Activated CD4-positive, alpha-beta T cell treated with anti-CD3 and anti-CD28 coated beads, Interleukin-2, amount 50 U/mL, for 16 hours (primary cell): ENCODE results near the gene CRTC1.

Experiments used
- DNase-seq: peaks from one replicate; pipeline ENCODE4 v3.0.0-alpha.2; 2020

The CRTC1 gene

DNA sequence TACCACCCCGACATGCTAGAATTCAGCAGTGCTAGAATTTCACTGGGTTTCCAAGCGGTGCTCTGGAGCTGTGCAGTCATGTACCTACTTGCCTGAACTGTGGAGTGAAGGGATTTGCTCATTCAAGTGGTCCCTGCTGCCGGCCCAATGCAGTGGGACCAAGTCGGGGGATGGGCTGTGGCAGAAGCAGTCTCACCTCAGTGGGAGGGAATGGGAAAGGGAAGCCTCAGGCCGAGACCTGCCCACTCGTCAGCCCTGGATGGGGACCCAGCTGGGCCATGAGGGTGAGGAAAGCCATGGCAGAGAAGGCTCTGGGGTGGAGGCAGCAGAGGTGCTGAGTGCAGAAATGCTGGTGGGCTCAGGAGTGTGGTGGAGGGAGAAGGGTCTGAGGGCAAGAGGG lies 31.7 kb upstream of the CRTC1 start:
- DNase-seq: no peak

DNA sequence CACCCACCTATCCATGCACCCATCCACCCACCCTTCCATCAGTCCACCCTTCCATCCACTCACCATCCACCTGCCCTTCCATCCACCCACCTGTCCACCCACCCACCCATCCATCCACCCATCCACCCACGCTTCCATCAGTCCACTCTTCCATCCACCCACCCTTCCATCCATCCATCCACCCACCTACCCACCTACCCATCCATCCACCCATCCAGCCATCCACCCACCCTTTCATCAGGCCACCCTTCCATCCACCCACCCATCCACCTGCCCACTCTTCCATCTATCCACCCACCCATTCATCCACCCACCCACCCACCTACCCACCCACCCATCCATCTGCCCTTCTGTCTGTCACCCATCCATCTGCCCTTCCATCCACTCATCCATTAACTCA lies 29.6 kb upstream of the CRTC1 start:
- no peak for DNase-seq

DNA sequence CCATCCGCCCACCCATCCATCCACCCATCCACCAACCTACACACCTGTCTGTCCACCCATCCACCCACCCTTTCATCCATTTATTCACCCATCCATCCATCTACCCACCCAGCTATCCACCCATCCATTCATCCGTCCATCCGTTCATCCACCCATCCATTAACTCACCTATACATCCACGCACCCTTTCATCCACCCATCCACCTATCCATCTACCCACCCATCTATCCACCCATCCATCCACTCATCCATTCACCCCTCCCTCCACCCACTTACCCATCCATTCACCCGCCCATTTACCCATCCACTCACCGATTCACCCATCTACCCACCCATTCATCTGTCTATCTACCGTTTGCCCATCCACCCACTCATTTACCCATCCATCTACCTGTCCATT lies 29.0 kb upstream of the CRTC1 start:
- no peak for DNase-seq

DNA sequence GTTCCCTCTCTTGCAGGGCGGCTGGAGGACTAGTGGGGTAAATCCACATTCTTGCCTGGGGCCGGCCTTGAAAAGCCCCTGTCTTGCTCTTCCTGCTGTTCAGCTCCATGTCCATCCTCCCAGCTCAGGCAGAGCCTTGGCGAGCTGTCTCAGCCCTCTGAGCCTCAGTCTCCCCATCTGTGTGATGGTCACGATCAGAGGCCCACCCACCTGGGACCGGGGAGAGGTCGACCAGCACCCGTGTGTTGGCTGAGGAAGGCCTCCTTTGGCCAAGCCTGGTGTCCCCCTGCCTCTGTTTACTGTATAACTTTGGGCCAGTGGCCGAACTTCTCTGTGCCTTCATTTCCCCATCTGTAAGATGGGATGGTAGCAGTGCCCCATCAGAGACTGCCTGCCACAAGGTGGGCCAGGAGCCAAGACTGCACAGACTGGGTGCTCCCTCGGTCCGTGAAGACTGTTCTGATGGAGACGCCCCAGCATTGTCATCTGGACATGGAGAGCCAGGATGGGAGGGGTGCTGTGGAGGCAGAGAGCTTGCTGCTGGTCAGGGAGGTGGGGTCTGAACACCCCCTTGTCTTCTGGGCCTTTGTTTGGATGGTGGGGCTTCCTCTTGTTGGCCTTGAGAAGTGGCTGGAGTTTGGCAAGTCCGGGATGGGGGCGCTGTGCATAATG lies 28.2 kb upstream of the CRTC1 start:
- no peak for DNase-seq

DNA sequence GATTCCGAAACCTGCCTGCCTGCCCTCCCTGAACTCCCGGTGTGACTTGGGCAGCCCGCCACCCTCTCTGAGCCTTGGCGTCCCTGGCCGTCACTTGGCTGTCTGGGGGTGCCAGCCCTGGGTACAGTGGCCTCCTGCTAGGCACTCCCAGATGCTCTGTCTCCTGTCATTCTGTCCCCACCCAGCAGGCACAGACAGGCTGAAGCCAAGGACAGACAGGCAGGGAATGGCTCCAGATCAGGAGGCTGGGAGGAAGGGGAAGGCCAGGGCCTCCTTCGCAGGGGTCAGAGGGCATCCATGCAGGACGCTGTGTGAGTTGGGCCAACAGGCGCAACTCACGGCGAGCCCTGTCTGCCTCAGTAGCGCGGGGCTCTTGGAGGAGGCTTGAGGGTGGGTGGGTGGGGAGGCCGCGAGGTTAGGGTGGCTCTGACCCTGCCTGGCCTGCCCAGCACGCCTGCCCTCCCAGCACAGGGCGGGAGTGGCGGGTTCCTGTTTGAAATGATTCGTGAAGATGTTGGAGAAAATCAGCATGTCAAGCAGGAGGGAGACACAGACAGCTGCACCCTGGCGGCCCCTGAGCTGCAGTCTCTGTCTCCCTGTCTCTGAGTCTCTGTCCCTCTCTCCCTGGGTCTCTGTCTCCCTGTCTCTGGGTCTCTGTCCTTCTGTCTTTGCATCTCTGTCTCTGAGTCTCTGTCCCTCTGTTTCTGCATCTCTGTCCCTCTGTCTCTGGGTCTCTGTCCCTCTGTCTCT lies 27.0 kb upstream of the CRTC1 start:
- no peak for DNase-seq

DNA sequence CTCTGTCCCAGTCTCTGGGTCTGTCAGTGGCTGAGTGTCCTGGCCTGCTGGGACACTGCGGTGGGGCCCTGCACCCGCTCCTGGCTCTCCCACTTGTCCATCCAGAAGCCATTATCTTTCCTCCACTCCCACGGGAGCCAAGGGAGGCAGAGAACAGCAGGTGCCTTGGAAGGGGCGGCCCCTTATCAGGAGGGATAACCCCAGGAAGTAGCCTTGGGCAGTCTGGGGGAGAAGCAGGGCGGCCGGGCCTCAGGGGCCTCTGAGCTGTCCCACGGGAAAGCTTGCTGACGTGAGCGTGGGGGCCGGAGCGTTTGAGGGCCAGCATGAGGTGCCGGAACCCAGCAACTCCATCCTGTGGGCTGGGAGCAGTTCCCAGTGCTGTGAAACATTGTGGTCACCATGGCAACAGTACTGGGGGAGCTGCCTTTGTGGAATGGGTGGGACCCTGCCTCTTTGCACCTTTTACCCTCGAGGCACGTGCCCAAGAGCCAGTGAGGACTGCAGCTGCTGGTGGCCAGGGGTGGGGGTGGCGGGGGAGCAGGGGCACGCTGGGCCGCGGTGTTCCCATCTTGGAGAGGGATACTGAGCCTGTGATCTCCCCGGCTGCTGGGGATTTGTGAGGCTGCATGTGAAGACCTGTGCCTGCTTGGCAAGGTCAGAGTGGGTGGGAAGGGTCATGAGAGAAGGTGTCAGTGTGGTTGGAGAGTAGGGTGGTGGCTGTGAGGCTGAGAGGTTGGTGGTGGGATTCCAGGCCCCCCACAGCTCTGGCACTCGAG lies 25.7 kb upstream of the CRTC1 start:
- no peak for DNase-seq

DNA sequence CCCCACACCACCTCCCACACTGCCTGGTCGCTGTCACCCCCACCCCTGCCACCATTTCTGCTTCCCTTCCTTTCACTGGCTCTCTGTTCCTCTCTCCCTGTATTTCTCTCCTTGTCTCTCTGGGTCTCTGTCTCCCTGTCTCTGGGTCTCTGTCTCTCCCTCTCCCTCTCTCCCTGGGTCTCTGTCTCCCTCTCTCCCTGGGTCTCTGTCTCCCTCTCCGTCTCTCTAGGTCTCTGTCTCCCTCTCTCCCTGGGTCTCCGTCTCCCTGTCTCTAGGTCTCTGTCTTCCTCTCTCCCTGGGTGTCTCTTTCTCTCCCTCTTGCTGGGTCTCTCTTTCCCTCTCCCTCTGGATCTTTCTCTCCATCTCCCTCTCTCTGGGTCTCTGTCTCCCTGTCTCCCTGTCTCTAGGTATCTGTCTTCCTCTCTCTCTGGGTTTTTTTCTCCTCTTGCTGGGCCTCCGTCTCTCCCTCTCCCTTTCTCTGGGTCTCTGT lies 25.1 kb upstream of the CRTC1 start:
- DNase-seq: no peak

DNA sequence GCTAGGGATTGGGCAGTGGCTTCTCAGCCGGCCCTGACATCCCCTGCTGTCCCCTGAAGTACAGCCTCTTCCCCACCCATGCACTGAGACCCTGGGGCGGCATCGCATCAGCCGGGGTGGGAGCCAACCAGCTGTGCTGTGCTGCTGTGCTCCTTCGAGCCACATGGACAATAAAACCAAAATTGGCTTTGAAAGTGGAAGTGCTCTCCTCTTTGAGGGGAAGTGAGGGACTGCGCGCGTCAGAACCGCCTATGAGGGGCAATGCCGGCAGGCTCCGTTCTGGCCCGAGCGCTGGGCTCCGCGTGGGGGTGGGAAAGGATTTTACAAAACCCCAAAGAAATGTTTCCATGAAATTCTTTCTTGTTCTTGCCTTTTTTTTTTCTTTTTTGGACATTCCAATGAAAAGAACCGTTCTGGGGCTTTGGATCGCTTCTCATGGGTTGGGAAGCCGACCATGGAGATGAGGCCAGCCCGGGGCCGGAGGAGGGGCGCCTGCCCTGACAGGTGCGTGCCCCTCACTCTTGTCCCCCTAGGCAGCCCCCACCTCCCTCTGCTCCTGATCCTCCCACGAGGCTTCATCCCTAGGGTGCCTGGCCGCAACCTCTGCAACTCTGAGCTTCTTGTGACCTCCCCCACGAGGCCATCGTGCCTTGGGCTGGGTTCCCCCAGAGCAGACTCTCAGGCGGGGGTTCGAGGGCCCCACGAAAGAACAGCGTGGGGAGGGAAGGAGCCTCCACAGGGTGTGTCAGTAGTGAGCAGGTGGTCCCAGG lies 24.0 kb upstream of the CRTC1 start:
- DNase-seq: no peak

DNA sequence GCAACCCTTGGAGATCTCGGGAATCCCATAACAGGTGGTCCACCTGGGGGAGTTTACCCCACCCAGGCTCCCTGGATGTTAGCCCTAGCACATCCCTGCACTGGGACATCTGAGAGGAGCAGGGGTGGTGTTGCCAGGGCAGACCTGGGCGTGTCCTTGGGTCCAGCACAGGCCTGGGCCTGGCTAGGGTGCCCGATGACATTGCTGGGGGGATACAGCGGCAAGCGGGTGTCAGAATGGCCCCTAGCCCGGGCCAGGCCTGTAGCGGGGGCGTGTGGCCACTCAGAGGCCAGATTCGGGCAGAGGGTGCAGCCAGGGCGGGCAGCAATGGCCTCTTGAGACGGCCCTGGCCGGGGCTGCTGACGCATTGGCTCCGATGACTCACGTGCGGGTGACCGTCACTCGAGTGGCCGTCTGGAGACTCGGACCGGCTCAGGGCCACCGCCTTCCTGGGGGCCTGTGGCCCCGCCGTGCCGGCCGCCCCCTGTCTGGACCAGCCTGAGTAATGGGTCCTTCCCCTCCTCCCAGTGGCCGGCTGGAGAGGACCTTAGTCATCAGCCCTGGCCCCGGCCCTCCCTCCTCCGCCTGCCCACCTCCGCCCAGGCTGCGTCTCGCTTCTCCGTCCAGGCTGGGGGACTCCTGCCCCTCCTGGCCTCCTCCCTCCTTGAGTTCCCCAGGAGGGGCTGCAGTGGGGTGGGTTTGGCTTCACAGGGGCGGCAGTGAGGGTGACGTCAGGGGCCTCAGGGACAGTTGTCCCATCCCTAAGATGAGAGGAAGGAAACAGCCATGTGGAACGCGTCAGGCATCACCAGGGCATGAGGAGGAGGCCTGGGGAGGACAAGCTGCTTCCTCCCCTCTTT lies 23.2 kb upstream of the CRTC1 start:
- DNase-seq: no peak

DNA sequence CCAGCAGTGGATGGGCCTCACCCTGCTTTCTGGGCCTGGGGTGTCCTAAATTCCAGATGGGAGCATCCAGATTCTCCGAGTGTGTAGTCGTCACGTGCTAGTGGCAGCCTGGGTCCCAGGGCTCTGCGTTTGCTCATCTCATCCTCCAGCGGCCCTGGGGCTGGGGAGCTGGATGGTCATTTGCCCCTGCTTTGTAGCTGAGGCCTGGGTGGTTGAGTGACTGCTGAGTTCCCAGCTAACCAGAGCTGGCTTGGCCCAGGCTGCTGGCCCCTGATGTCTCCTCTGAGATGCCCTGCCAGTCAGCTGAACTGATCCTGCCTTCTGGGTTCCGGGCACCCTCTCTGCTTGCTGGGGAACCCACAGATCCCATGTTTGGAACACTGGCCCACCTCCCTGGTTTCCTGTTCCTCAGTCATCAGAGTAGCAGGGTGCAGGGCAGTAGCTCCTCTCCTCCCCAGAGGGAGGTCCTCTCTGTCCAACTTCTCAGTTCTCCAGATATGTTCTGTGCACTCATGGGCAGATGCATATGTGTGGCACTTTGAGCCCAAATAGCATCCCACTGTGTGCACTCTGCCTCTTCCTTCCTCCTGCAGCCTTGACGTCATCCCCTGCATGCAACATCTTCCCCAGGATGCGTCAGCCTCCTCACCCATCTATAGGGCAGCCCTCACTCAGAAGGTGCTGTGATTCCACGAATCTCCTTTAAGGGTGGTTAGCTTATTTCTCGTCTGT lies 22.4 kb upstream of the CRTC1 start:
- no peak for DNase-seq

DNA sequence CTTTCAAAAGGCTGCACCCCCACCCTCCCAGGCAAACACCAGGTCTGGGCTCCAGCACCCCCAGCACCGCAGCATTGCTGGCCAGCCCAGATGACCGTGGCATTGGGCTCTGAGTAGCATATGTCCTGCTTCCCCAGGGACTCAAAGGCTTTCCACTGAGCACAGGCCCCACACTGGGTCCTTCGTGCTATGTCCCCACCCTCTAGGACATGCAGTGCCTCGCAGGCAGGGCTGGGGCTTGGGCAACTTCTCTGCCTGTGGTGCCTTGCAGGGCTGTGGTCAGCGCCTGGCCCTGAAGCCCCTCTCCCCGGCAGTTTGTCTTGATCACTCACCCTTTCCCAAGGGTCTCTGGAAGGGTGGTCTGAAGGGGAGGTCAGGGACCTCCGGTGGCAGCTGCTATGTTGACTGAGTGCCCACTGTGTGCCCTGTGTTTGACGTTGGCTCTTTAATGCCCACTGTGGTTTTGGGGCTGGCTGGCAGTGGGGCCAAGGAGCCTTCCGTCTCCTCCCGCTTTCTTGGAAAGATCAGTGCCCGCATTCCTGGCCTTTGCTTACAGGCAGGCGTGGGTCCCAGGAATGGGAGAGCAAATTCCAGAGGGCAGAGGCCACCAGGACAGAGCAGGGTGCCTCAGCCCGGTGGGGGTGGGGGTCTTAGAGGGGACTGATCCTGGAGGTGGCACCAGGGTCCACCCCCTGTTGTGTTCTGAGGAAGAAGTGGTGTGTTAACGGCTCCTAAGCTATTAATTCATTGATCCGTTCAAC lies 20.3 kb upstream of the CRTC1 start:
- no peak for DNase-seq

DNA sequence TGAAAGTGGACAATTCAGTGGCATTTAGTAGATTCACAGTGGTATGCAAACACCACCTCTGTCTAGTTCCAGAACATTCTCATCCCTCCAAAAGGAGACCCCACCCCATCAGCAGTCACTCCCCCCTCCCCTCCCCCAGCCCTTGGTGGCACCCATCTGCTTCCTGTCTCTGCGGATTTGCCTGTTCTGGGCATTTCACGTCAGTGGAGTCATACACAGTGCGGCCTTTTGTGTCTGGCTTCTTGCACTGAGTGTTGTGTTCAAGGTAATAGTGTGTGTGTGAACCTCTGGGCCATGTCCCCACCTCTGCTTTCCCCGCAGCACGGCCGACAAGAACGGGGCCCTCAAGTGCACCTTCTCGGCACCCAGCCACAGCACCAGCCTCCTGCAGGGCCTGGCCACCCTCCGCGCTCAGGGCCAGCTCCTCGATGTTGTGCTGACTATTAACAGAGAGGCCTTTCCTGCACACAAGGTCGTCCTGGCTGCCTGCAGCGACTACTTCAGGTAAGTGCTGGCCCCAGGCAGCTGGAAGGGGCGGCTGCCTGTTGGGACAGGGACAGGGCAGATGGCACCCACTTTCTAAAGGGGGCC lies 19.4 kb upstream of the CRTC1 start:
- no peak for DNase-seq

DNA sequence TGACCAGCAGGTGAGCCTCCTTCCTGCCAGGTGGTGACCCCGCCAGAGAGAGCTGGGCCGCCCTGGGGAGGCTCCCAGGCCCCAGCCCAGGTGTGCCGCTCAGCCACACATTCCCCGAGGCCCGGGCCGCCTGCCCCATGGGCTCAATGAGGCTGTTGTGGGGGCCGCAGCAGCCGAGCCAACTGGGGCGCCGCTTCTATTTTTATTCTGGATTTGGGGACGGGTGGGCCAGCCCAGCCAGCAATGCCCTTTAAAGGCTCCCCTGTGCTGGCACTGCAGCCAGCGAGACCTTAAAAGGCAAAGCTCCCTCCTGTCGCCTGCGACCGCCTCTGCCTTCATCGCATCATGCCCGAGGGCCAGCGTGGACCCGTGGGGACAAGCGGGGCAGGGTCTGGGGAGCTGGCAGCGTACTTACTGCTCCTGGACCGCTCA lies 17.7 kb upstream of the CRTC1 start:
- DNase-seq: no peak

DNA sequence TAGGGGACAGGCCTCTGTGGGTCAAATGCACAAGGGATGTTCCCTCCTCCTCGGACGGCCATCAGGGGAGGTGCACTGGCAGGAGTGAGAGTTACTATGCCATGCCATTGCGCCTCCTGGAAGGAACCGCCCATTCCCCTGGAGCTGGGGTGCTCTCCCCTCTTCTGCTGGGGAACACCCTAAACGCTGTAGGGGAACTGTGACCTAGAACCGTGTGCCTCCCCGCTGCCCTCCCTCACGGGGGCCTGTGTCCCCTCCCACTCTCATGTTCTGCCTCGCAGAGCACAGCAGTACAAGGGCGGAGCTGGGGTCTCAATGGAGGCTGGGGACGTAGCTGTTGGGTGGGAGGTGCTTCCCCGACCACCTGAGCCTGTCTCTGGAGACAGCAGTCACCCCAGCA lies 17.2 kb upstream of the CRTC1 start:
- DNase-seq: no peak

DNA sequence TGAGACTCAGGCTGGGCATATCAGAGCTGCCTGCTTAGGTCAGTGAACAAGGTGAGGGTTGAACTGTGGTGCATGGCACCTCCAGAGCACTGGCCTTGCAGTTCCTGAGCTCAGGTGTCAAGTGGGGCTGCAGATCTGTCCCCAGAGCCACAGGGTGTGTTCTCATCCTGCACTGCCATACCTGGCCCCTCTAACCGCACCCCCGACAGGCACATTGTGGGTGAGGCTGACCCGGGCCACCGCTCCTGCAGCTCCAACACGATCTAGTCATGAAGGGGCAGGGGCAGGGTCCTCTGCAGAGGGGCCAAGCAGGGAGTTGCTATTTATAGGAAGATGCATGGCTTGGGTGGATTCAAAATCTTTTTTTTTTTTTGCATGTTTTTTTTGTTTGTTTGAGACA lies 16.7 kb upstream of the CRTC1 start:
- no peak for DNase-seq

DNA sequence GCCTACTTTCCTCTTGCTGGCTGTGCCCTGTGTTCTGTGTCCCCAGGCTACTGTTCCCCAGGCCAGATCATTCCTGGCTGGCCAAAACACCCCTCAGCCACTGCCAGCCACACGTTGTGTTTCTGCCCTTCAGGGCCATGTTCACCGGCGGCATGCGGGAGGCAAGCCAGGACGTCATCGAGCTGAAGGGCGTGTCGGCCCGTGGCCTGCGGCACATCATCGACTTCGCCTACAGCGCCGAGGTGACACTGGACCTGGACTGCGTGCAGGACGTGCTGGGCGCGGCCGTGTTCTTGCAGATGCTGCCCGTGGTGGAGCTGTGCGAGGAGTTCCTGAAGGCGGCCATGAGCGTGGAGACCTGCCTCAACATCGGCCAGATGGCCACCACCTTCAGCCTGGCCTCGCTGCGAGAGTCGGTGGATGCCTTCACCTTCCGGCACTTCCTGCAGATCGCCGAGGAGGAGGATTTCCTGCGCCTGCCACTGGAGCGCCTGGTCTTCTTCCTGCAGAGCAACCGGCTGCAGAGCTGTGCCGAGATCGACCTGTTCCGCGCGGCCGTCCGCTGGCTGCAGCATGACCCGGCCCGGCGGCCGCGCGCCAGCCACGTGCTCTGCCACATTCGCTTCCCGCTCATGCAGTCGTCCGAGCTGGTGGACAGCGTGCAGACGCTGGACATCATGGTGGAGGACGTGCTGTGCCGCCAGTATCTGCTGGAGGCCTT lies 15.8 kb upstream of the CRTC1 start:
- no peak for DNase-seq

DNA sequence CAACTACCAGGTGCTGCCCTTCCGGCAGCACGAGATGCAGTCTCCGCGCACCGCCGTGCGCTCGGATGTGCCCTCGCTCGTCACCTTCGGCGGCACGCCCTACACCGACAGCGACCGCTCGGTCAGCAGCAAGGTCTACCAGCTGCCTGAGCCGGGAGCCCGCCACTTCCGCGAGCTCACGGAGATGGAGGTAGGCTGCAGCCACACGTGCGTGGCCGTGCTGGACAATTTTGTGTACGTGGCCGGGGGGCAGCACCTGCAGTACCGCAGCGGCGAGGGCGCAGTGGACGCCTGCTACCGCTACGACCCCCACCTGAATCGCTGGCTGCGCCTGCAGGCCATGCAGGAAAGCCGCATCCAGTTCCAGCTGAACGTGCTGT lies 15.2 kb upstream of the CRTC1 start:
- DNase-seq: no peak

DNA sequence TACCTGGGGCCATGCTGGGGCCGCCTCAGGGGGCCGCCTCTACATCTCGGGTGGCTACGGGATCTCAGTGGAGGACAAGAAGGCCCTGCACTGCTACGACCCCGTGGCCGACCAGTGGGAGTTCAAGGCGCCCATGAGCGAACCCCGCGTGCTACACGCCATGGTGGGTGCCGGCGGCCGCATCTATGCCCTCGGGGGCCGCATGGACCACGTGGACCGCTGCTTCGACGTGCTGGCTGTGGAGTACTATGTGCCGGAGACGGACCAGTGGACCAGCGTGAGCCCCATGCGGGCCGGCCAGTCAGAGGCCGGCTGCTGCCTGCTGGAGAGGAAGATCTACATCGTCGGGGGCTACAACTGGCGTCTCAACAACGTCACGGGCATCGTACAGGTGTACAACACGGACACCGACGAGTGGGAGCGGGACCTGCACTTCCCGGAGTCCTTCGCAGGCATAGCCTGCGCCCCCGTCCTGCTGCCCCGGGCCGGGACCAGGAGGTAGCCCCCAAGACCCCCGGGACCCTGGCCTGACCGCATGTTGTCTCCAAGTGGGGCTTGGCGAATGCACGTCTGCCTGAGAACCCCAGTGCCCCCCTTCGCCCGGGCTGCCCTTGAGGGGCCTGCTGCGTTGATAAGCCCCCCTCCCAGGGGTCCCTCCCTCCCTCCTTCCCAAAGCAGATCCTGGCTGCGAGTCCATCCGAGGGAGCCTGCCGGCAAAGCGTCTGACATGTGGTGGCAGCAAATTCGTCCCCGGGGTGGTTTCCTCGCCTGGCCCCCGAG lies 14.5 kb upstream of the CRTC1 start:
- DNase-seq: no peak

DNA sequence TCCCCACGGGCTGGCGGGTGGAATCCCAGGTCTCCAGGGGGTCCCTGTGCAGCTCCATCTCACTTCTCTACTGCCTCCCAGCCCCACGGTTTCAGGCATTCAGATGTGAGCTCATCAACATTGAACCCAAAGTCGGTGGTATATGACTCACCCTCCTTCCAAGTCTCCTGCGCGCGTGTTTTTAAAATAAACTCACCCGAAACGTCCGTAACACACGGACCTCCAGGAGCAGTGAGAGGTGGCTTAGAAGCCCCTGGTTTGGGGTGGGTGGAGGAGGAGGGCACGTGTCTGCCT lies 14.0 kb upstream of the CRTC1 start:
- no peak for DNase-seq
